Astrocyte (in vitro differentiated cells and primary cell): Measurements from ENCODE around the gene RIMBP2. TPM values are rescaled to one million over a fixed set of nuclear protein-coding genes. Genes with fewer than 3 reads are reported as not detected.

Source experiments
- DNase-seq: peaks from one replicate; pipeline ENCODE4 v3.0.0-alpha.2; 2010; ENCODE audit warnings: low read depth
- FAIRE-seq: peaks from 2 replicates; lab custom pipeline; 2011; peaks lifted over from hg19 to GRCh38; lab: Jason Lieb, UNC
- H2AFZ ChIP-seq: 2 replicates; pipeline ENCODE4 v1.6.0; 2012; ENCODE audit warnings: low read depth, low read length, inconsistent platforms
- H3K27ac ChIP-seq: 2 replicates; pipeline ENCODE4 v1.5.1; 2011; ENCODE audit warnings: low read depth, low read length, inconsistent platforms
- H3K27me3 ChIP-seq: 2 replicates; pipeline ENCODE4 v1.6.0; 2011; ENCODE audit warnings: low read length, inconsistent platforms; ENCODE audit not compliant: insufficient read depth
- H3K36me3 ChIP-seq: 2 replicates; pipeline ENCODE4 v1.5.1; 2011; ENCODE audit warnings: low read length, inconsistent platforms; ENCODE audit not compliant: insufficient read depth
- H3K4me1 ChIP-seq: 2 replicates; pipeline ENCODE4 v1.5.1; 2011; ENCODE audit warnings: low read length, inconsistent platforms; ENCODE audit not compliant: insufficient read depth
- H3K4me2 ChIP-seq: 2 replicates; pipeline ENCODE4 v1.6.0; 2012; ENCODE audit warnings: low read length, inconsistent platforms
- H3K4me3 ChIP-seq: 2 replicates; pipeline ENCODE4 v1.5.1; 2011; ENCODE audit warnings: low read depth, mild to moderate bottlenecking, low read length, inconsistent platforms; ENCODE audit not compliant: insufficient read depth
- H3K79me2 ChIP-seq: 2 replicates; pipeline ENCODE4 v1.6.0; 2012; ENCODE audit warnings: mild to moderate bottlenecking, low read length, inconsistent platforms; ENCODE audit not compliant: insufficient read depth
- H3K9ac ChIP-seq: 2 replicates; pipeline ENCODE4 v1.6.0; 2012; ENCODE audit warnings: mild to moderate bottlenecking, low read length, inconsistent platforms
- H3K9me3 ChIP-seq: 2 replicates; pipeline ENCODE4 v1.5.1; 2012; ENCODE audit warnings: low read depth, mild to moderate bottlenecking, low read length, inconsistent platforms; ENCODE audit not compliant: insufficient read depth
- H4K20me1 ChIP-seq: 2 replicates; pipeline ENCODE4 v1.6.0; 2012; ENCODE audit warnings: low read length, inconsistent platforms; ENCODE audit not compliant: insufficient read depth
- H3K27ac Mint-ChIP-seq: one replicate; pipeline ENCODE4 v1.8.0; 2021; ENCODE audit warnings: mild to moderate bottlenecking, mixed read lengths; ENCODE audit not compliant: unreplicated experiment
- H3K27me3 Mint-ChIP-seq: one replicate; pipeline ENCODE4 v1.8.0; 2021; ENCODE audit warnings: low read depth, mixed read lengths; ENCODE audit not compliant: unreplicated experiment
- H3K36me3 Mint-ChIP-seq: one replicate; pipeline ENCODE4 v1.8.0; 2021; ENCODE audit warnings: low read depth, mixed read lengths; ENCODE audit not compliant: unreplicated experiment
- H3K4me1 Mint-ChIP-seq: one replicate; pipeline ENCODE4 v1.8.0; 2021; ENCODE audit warnings: low read depth, mixed read lengths; ENCODE audit not compliant: unreplicated experiment
- H3K4me3 Mint-ChIP-seq: one replicate; pipeline ENCODE4 v1.8.0; 2021; ENCODE audit warnings: mild to moderate bottlenecking, moderate library complexity, mixed read lengths; ENCODE audit not compliant: unreplicated experiment
- H3K9me3 Mint-ChIP-seq: one replicate; pipeline ENCODE4 v1.8.0; 2021; ENCODE audit warnings: mild to moderate bottlenecking, mixed read lengths; ENCODE audit not compliant: unreplicated experiment
- EZH2 ChIP-seq: IDR thresholded peaks from 2 replicates; pipeline ENCODE4 v1.6.1; 2012; ENCODE audit warnings: mild to moderate bottlenecking, low read length, inconsistent platforms; ENCODE audit not compliant: insufficient read depth
- total RNA-seq: library from RNA; stranded (reverse); gene quantifications from 2 replicates; pipeline ENCODE4 v1.2.1, GENCODE V29; 2021
- TF ChIP-seq, protein P1 (sequence below): IDR thresholded peaks from 2 replicates; pipeline ENCODE4 v1.5.1; 2011; ENCODE audit warnings: low read depth, mild to moderate bottlenecking, inconsistent platforms, low read length, moderate library complexity; ENCODE audit not compliant: insufficient read depth

RIMBP2 gene
- total RNA-seq, 1 donor from 2014 or later: 2.2 TPM

DNA sequence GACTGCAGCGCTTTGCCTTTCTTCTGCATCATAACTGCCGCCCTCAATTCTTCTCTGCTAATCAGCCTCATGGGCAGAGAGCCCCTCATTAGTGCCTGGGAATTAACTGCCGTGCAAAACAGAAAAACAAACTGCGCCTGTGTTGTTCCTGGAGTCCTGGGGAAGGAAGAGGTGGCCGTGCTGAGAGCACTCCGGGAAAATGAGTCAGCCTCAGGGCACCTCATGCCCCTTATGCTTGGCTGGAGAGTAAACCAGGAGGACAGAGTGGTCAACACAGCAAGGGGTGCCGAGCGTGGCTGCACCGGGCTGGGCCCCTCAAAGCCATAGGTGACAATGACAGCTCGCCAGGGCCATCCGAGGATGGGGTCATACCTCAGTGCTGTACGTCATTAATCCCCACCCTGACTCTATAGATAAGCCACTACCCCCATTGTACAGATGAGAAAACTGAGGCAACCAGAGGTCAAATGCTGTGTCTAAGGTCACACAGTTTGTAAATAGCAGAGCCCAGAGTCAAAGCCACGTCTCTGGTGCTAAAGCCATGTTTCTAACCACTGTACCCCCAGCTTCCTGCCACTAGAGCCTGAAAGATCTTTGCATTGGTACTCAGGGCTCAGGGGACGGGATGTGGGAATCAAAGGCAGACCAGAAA lies 74.4 kb downstream of the RIMBP2 start:
- DNase-seq: no peak

DNA sequence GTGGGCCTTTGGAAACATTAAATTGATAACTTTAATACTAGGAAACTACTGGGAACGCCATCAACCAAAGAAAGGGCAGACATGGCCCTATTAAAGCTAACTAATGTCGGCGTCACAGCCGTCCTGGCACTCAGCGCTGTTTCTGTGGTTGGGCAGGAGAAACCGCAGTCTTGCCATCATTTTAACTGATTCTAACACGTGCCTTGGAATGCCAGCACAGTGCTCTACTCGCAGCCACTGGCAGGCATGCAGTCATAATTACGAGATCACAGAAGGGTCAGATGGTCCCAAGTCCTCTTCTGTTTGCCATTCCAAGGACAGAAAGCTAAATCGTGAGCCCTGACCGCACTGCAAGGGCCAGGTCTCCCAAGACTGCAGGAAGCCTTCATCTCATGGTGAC lies 75.2 kb downstream of the RIMBP2 start:
- H3K9me3 Mint-ChIP-seq: peaks cover 13% of the 10 kb centered on the region
- peaks cover 4% of the 10 kb centered on the region for H3K36me3 Mint-ChIP-seq

More for the DNA sequence above, 74.4 kb downstream of the RIMBP2 start:
- peaks cover 8% of the 10 kb centered on the region for H3K9me3 Mint-ChIP-seq
- Histone ChIP-seq H3K36me3 (no peaks in the 10 kb centered on the region), H3K27me3 (no peaks in the 10 kb centered on the region), H4K20me1 (no peaks in the 10 kb centered on the region), H3K4me2 (no peak overlapping the region), H3K9me3 (peaks cover 5% of the 10 kb centered on the region), H3K9ac (no peak overlapping the region), H3K4me3 (no peak overlapping the region), H3K27ac (no peak overlapping the region), H3K79me2 (no peaks in the 10 kb centered on the region), H2AFZ (no peak overlapping the region), H3K4me1 (no peaks in the 10 kb centered on the region)
- FAIRE-seq: no peak
- H3K36me3 Mint-ChIP-seq: peaks cover 4% of the 10 kb centered on the region
- H3K27ac Mint-ChIP-seq: no peak overlapping the region
- no peak overlapping the region for H3K4me3 Mint-ChIP-seq
- TF ChIP-seq, protein P1, sequence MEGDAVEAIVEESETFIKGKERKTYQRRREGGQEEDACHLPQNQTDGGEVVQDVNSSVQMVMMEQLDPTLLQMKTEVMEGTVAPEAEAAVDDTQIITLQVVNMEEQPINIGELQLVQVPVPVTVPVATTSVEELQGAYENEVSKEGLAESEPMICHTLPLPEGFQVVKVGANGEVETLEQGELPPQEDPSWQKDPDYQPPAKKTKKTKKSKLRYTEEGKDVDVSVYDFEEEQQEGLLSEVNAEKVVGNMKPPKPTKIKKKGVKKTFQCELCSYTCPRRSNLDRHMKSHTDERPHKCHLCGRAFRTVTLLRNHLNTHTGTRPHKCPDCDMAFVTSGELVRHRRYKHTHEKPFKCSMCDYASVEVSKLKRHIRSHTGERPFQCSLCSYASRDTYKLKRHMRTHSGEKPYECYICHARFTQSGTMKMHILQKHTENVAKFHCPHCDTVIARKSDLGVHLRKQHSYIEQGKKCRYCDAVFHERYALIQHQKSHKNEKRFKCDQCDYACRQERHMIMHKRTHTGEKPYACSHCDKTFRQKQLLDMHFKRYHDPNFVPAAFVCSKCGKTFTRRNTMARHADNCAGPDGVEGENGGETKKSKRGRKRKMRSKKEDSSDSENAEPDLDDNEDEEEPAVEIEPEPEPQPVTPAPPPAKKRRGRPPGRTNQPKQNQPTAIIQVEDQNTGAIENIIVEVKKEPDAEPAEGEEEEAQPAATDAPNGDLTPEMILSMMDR: no peak
- TF ChIP-seq EZH2: no peak
- peaks cover 1% of the 10 kb centered on the region for H3K27me3 Mint-ChIP-seq
- no peaks in the 10 kb centered on the region for H3K4me1 Mint-ChIP-seq

DNA sequence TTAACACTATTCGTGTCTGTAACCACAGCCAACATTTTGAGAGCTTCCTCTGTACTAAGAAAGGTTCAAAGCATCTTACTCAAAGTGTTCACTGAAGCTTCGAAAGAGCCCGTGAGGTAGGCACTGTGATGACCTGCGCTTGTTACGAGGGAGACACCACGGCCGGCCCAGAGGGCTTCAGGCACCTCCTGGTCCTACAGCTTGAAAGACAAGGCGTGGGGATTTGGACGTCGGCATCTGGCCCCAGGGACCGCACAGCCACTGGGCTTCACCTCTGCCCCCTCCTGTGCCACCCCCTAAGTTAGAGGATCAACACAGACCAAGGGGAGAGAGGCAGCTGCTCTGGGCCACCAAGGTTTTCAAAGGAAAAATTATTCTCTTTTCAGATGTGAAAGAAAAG lies 75.6 kb downstream of the RIMBP2 start:
- peaks cover 4% of the 10 kb centered on the region for H3K36me3 Mint-ChIP-seq
- TF ChIP-seq, protein P1: no peak
- no peak for TF ChIP-seq EZH2
- no peak overlapping the region for H2AFZ ChIP-seq
- no peaks in the 10 kb centered on the region for H3K4me1 ChIP-seq
- H3K27me3 Mint-ChIP-seq: peaks cover 1% of the 10 kb centered on the region
- no peaks in the 10 kb centered on the region for H3K27me3 ChIP-seq
- H3K9me3 ChIP-seq: peaks cover 9% of the 10 kb centered on the region
- no peaks in the 10 kb centered on the region for H3K4me1 Mint-ChIP-seq
- H3K9me3 Mint-ChIP-seq: peaks cover 13% of the 10 kb centered on the region
- FAIRE-seq (no peak), DNase-seq (no peak)
- H3K4me3 Mint-ChIP-seq: no peak overlapping the region
- no peak overlapping the region for H3K4me3 ChIP-seq
- no peak overlapping the region for H3K9ac ChIP-seq
- no peaks in the 10 kb centered on the region for H3K79me2 ChIP-seq
- H3K36me3 ChIP-seq: no peaks in the 10 kb centered on the region
- no peak overlapping the region for H3K27ac ChIP-seq
- H4K20me1 ChIP-seq: no peaks in the 10 kb centered on the region
- H3K4me2 ChIP-seq: no peak overlapping the region
- no peak overlapping the region for H3K27ac Mint-ChIP-seq

More for the DNA sequence above, 75.2 kb downstream of the RIMBP2 start:
- no peak overlapping the region for H3K27ac Mint-ChIP-seq
- H3K4me2 ChIP-seq: no peak overlapping the region
- no peak overlapping the region for H3K27ac ChIP-seq
- no peak overlapping the region for H2AFZ ChIP-seq
- no peak overlapping the region for H3K4me3 ChIP-seq
- FAIRE-seq (no peak), DNase-seq (no peak)
- H3K4me1 ChIP-seq: no peaks in the 10 kb centered on the region
- no peaks in the 10 kb centered on the region for H3K4me1 Mint-ChIP-seq
- H3K9ac ChIP-seq: no peak overlapping the region
- no peak overlapping the region for H3K4me3 Mint-ChIP-seq
- no peaks in the 10 kb centered on the region for H3K36me3 ChIP-seq
- H3K27me3 Mint-ChIP-seq: peaks cover 1% of the 10 kb centered on the region
- H4K20me1 ChIP-seq: no peaks in the 10 kb centered on the region
- peaks cover 9% of the 10 kb centered on the region for H3K9me3 ChIP-seq
- no peaks in the 10 kb centered on the region for H3K27me3 ChIP-seq
- no peaks in the 10 kb centered on the region for H3K79me2 ChIP-seq
- TF ChIP-seq, protein P1: no peak
- TF ChIP-seq EZH2: no peak
